OCI-LY7 (cell line): ENCODE results near the gene PIK3R1. TPM values are rescaled to one million over a fixed set of nuclear protein-coding genes. Genes with fewer than 3 reads are reported as not detected.

Source experiments
- BruUV-seq: library from RNA; stranded (reverse); fragments of 400-500 nt; replicated peaks from 2 replicates; lab custom pipeline; 2021; lab: Mats Ljungman, UMichigan
- CTCF ChIA-PET: fragments of 300-600 bp; sonication (Branson Sonifier 250); formaldehyde crosslinking; loops from one replicate; lab custom pipeline; 2022; ENCODE audit warnings: antibody characterized with exemption; ENCODE audit not compliant: unreplicated experiment; lab: Charles Lee
- POLR2A ChIA-PET: fragments of 300-600 bp; sonication (Branson Sonifier 250); formaldehyde crosslinking; loops from one replicate; lab custom pipeline; 2022; ENCODE audit warnings: antibody characterized with exemption; lab: Charles Lee
- DNase-seq: peaks from one replicate; pipeline ENCODE4 v3.0.0-alpha.2; 2015; ENCODE audit warnings: low spot score
- H2AFZ ChIP-seq: fragments of 200-600 bp; sonication (generic), shearing (Covaris generic); 2 replicates; pipeline ENCODE4 v1.6.1; 2014; ENCODE audit warnings: mild to moderate bottlenecking, antibody characterized with exemption, low read length, moderate library complexity
- H3K27ac ChIP-seq: fragments of 200-600 bp; sonication (generic); 2 replicates; pipeline ENCODE4 v1.5.1; 2014; ENCODE audit warnings: mixed run types, low read depth, mild to moderate bottlenecking, moderate library complexity, low read length, inconsistent platforms; ENCODE audit not compliant: poor library complexity, severe bottlenecking
- H3K36me3 ChIP-seq: fragments of 200-600 bp; sonication (generic); 2 replicates; pipeline ENCODE4 v1.6.1; 2014; ENCODE audit warnings: mild to moderate bottlenecking, antibody characterized with exemption, low read length, moderate library complexity, mixed read lengths; ENCODE audit not compliant: insufficient read depth
- H3K4me1 ChIP-seq: fragments of 200-600 bp; sonication (generic); 2 replicates; pipeline ENCODE4 v1.5.1; 2014; ENCODE audit warnings: mild to moderate bottlenecking, low read length; ENCODE audit not compliant: insufficient read depth, poor library complexity, severe bottlenecking
- H3K4me2 ChIP-seq: fragments of 200-600 bp; sonication (generic); 2 replicates; pipeline ENCODE4 v1.6.1; 2014; ENCODE audit warnings: mild to moderate bottlenecking, low read length
- H3K4me3 ChIP-seq: fragments of 200-600 bp; sonication (generic); 2 replicates; pipeline ENCODE4 v1.5.1; 2014; ENCODE audit warnings: mild to moderate bottlenecking, low read depth, low read length; ENCODE audit not compliant: poor library complexity, severe bottlenecking
- H3K79me2 ChIP-seq: fragments of 200-600 bp; sonication (generic); 2 replicates; pipeline ENCODE4 v1.6.1; 2016; ENCODE audit warnings: low read depth, mild to moderate bottlenecking, low read length, moderate library complexity, mixed read lengths; ENCODE audit not compliant: insufficient read depth
- H3K9me2 ChIP-seq: fragments of 200-600 bp; sonication (generic); 2 replicates; pipeline ENCODE4 v1.6.1; 2016; ENCODE audit warnings: mild to moderate bottlenecking, low read length, mixed read lengths; ENCODE audit not compliant: insufficient read depth
- H3K9me3 ChIP-seq: fragments of 200-600 bp; sonication (generic); 2 replicates; pipeline ENCODE4 v1.6.1; 2014; ENCODE audit warnings: mild to moderate bottlenecking, mixed run types, low read length, mixed read lengths
- H4K20me1 ChIP-seq: fragments of 200-600 bp; sonication (generic); 2 replicates; pipeline ENCODE4 v1.6.1; 2014; ENCODE audit warnings: mild to moderate bottlenecking, antibody characterized with exemption, low read length, moderate library complexity, mixed read lengths; ENCODE audit not compliant: insufficient read depth
- EZH2phosphoT487 ChIP-seq: fragments of 200-600 bp; sonication (generic); IDR thresholded peaks from 2 replicates; pipeline ENCODE4 v1.6.1; 2018; ENCODE audit warnings: low read depth, borderline replicate concordance, mild to moderate bottlenecking, mixed run types, antibody characterized with exemption, low read length, moderate library complexity, mixed read lengths
- intact Hi-C: fragments of 100-400 bp; cut with micrococcal nuclease; formaldehyde crosslinking; loops from one replicate; pipeline ENCODE4 v1.10.0; 2022; ENCODE audit not compliant: unreplicated experiment
- total RNA-seq, 2 experiments: library from RNA; depleted of rRNA in 1 of 2; stranded (reverse); fragments of >200 nt in 1 of 2; shearing (Covaris generic) in 1 of 2; gene quantifications; 2 replicates each; pipeline ENCODE4 v1.2.3, GENCODE V29; 2014 to 2022
- TF ChIP-seq, protein P1 (sequence below): fragments of 200-600 bp; sonication (generic); conservative IDR thresholded peaks from 2 replicates; pipeline ENCODE4 v1.5.1; 2014; ENCODE audit warnings: mild to moderate bottlenecking, antibody characterized with exemption, low read length, moderate library complexity, mixed read lengths

Gene PIK3R1
- total RNA-seq, 2 experiments from 2014 or later = 15.8 to 43.4 TPM

- DNase-seq = no peak
- TF ChIP-seq, protein P1, sequence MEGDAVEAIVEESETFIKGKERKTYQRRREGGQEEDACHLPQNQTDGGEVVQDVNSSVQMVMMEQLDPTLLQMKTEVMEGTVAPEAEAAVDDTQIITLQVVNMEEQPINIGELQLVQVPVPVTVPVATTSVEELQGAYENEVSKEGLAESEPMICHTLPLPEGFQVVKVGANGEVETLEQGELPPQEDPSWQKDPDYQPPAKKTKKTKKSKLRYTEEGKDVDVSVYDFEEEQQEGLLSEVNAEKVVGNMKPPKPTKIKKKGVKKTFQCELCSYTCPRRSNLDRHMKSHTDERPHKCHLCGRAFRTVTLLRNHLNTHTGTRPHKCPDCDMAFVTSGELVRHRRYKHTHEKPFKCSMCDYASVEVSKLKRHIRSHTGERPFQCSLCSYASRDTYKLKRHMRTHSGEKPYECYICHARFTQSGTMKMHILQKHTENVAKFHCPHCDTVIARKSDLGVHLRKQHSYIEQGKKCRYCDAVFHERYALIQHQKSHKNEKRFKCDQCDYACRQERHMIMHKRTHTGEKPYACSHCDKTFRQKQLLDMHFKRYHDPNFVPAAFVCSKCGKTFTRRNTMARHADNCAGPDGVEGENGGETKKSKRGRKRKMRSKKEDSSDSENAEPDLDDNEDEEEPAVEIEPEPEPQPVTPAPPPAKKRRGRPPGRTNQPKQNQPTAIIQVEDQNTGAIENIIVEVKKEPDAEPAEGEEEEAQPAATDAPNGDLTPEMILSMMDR = no peak
- TF ChIP-seq EZH2phosphoT487 = no peak
- no peak overlapping the region for H3K4me3 ChIP-seq
- POLR2A ChIA-PET = interaction anchor here (1.0 to 1.6 kb wide), 4 partner anchors 9 to 25 kb away, joined by 3 to 6 read pairs (median 4); no protein-coding TSS in a partner anchor
- intact Hi-C loops = loop anchor here (5.0 to 10.0 kb wide), 2 partner anchors 1002 to 1214 kb away; no protein-coding TSS in a partner anchor
- peaks cover 79% of the 10 kb centered on the region for H3K79me2 ChIP-seq
- peaks cover 23% of the 10 kb centered on the region for H4K20me1 ChIP-seq
- no peaks in the 10 kb centered on the region for H3K9me2 ChIP-seq
- no TSS peak for BruUV-seq
- H2AFZ ChIP-seq = no peak overlapping the region
- peak overlapping the region; percentile 85; the same call in 1 of the 2 replicates for H3K4me2 ChIP-seq
- H3K4me1 ChIP-seq = peaks cover 20% of the 10 kb centered on the region
- peaks cover 14% of the 10 kb centered on the region; the same call in 1 of the 2 replicates for H3K9me3 ChIP-seq
- CTCF ChIA-PET = no interaction called here
- H3K36me3 ChIP-seq = peaks cover 22% of the 10 kb centered on the region
- no peak overlapping the region for H3K27ac ChIP-seq
These were observed 3.7 kb downstream of the PIK3R1 start for GRCh38 chr5:68219161-68219816.

DNA sequence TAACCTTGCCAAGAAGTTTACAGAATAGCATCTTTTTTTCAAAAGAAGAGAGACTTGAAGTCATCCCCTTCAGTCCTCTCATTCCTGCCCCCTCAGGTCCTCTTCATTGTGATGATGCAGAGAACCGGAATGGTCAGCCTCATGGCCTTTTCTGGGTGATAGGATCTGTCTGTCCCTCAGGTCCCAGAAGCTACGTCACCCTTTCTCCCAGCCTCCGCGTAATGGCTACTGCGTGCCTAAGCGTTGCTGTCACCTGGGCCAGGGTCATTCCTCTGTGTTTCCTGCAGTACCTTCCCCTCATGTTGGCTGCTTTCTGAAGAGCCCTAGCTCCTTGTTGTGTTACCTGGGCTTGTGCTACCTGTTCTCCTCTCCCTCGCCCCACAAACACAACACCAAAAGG, 4.7 kb downstream of the PIK3R1 start:
- peaks cover 89% of the 10 kb centered on the region for H3K79me2 ChIP-seq
- no peaks in the 10 kb centered on the region for H3K9me2 ChIP-seq
- H4K20me1 ChIP-seq = peaks cover 26% of the 10 kb centered on the region
- H3K4me3 ChIP-seq = no peak overlapping the region
- H3K4me2 ChIP-seq = no peak overlapping the region
- peaks cover 17% of the 10 kb centered on the region for H3K4me1 ChIP-seq
- POLR2A ChIA-PET = interaction anchor here (0.5 to 1.2 kb wide), 2 partner anchors 10 to 125 kb away, joined by 3 read pairs; no protein-coding TSS in a partner anchor
- no TSS peak for BruUV-seq
- TF ChIP-seq, protein P1 = no peak
- TF ChIP-seq EZH2phosphoT487 = no peak
- no peak overlapping the region for H2AFZ ChIP-seq
- peaks cover 22% of the 10 kb centered on the region for H3K36me3 ChIP-seq
- H3K27ac ChIP-seq = no peak overlapping the region
- peaks cover 14% of the 10 kb centered on the region; the same call in 1 of the 2 replicates for H3K9me3 ChIP-seq
- CTCF ChIA-PET = interaction anchor here (0.7 kb wide), 1 partner anchor 25 kb away, joined by 3 read pairs; no protein-coding TSS in a partner anchor
- no peak for DNase-seq
- intact Hi-C loops = no loop called here

GRCh38 chr5:68220914-68221313, 5.4 kb downstream of the PIK3R1 start:
- intact Hi-C loops = no loop called here
- ChIA-PET POLR2A (no interaction called here), CTCF (no interaction called here)
- peaks cover 14% of the 10 kb centered on the region; the same call in 1 of the 2 replicates for H3K9me3 ChIP-seq
- H3K27ac ChIP-seq = no peak overlapping the region
- no peaks in the 10 kb centered on the region for H3K9me2 ChIP-seq
- H3K79me2 ChIP-seq = peaks cover 90% of the 10 kb centered on the region
- H3K4me1 ChIP-seq = peaks cover 17% of the 10 kb centered on the region
- H2AFZ ChIP-seq = no peak overlapping the region
- H4K20me1 ChIP-seq = peaks cover 26% of the 10 kb centered on the region
- no peak for DNase-seq
- no peak overlapping the region for H3K4me2 ChIP-seq
- no peak overlapping the region for H3K4me3 ChIP-seq
- peaks cover 27% of the 10 kb centered on the region for H3K36me3 ChIP-seq
- TF ChIP-seq EZH2phosphoT487 = no peak
- TF ChIP-seq, protein P1 = no peak
- BruUV-seq = no TSS peak
